Measurements from ENCODE around the gene FAM43B. TPM values are rescaled to one million over a fixed set of nuclear protein-coding genes. Genes with fewer than 3 reads are reported as not detected.

The FAM43B gene
- total RNA-seq, 1 donor = not detected

DNA sequence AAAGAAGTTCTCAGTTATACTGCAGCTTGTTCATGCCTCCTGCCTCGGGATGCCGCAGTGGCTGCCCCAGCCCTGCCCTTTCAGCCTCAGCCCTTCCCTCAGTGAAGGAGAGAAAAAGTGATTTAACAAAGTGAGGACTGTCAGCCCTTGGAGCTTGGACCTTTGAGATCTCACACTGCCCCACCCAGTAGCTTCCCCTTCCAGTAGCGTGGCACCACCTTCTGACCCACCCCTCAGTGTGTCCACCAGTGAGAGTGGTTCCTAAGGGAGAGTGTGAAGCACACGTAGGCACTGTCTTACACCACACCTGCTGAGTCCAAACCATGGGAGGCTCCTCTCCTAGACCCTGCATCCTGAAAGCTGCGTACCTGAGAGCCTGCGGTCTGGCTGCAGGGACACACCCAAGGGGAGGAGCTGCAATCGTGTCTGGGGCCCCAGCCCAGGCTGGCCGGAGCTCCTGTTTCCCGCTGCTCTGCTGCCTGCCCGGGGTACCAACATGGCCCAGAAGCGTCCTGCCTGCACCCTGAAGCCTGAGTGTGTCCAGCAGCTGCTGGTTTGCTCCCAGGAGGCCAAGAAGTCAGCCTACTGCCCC is 36.4 kb downstream of the FAM43B start, which contains the start of gene CDA:
CDA (plus strand) TSS at position 464 of the 592 bp plus-strand sequence; CDS start at position 497, 33 bp downstream.
- H3K4me3 ChIP-seq (ENCODE audit: low read depth, low read length) = peak within 1 kb of the TSS; percentile 3
- TF ChIP-seq, protein P1, sequence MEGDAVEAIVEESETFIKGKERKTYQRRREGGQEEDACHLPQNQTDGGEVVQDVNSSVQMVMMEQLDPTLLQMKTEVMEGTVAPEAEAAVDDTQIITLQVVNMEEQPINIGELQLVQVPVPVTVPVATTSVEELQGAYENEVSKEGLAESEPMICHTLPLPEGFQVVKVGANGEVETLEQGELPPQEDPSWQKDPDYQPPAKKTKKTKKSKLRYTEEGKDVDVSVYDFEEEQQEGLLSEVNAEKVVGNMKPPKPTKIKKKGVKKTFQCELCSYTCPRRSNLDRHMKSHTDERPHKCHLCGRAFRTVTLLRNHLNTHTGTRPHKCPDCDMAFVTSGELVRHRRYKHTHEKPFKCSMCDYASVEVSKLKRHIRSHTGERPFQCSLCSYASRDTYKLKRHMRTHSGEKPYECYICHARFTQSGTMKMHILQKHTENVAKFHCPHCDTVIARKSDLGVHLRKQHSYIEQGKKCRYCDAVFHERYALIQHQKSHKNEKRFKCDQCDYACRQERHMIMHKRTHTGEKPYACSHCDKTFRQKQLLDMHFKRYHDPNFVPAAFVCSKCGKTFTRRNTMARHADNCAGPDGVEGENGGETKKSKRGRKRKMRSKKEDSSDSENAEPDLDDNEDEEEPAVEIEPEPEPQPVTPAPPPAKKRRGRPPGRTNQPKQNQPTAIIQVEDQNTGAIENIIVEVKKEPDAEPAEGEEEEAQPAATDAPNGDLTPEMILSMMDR (IDR thresholded peaks at IDR 0.05; ENCODE audit: insufficient read depth, low read length) = no peak
- DNase-seq (ENCODE audit: low read depth) = no peak

- TF ChIP-seq, protein P1 (IDR thresholded peaks at IDR 0.05; ENCODE audit: insufficient read depth, low read length) = no peak
- H3K4me3 ChIP-seq (ENCODE audit: low read depth, low read length) = peak overlapping the region; percentile 3
- peak; percentile 72 for DNase-seq (ENCODE audit: low read depth)
Observed at GRCh38 chr1:20589331-20590278, 37.2 kb downstream of the FAM43B start.

GRCh38 chr1:20590306-20590777 is 38.0 kb downstream of the FAM43B start:
- TF ChIP-seq, protein P1 (IDR thresholded peaks at IDR 0.05; ENCODE audit: insufficient read depth, low read length) = no peak
- DNase-seq (ENCODE audit: low read depth) = peak; percentile 47
- H3K4me3 ChIP-seq (ENCODE audit: low read depth, low read length) = no peak overlapping the region

GRCh38 chr1:20593756-20594155 is 41.4 kb downstream of the FAM43B start:
- no peak overlapping the region for H3K4me3 ChIP-seq (ENCODE audit: low read depth, low read length)
- no peak for DNase-seq (ENCODE audit: low read depth)
- TF ChIP-seq, protein P1 (IDR thresholded peaks at IDR 0.05; ENCODE audit: insufficient read depth, low read length) = no peak

GRCh38 chr1:20594746-20595145 is 42.4 kb downstream of the FAM43B start:
- H3K4me3 ChIP-seq (ENCODE audit: low read depth, low read length) = no peak overlapping the region
- TF ChIP-seq, protein P1 (IDR thresholded peaks at IDR 0.05; ENCODE audit: insufficient read depth, low read length) = no peak
- DNase-seq (ENCODE audit: low read depth) = no peak

GRCh38 chr1:20596106-20596505 is 43.7 kb downstream of the FAM43B start:
- no peak for DNase-seq (ENCODE audit: low read depth)
- H3K4me3 ChIP-seq (ENCODE audit: low read depth, low read length) = no peak overlapping the region
- TF ChIP-seq, protein P1 (IDR thresholded peaks at IDR 0.05; ENCODE audit: insufficient read depth, low read length) = no peak

Measured in fibroblast of the aortic adventitia (primary cell).